Measurements from ENCODE around the gene PROSER2. TPM values are rescaled to one million over a fixed set of nuclear protein-coding genes. Genes with fewer than 3 reads are reported as not detected.

The PROSER2 gene
- total RNA-seq, 2 donors from 2014 or later, result 24.7 to 39.9 TPM

DNA sequence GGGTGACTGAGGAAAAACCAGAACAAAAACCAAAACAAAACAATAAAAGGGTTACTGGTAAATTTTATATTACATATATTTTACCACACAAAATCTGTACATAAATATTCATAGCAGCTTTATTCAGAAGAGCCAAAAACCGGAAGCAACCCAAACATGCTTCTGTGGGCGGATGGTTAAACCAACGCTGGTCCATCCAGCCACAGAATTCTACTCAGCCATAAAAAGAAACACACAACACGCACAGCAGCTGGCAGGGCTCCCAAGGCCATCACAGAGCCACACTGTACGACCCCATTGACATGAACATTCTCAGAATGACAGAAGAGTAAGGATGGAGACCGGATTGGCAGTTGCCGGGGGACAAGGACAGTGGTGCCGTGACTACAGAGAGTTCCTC, 83.6 kb downstream of the PROSER2 start:
- intact Hi-C loops (cut with DNase I), result no loop called here
- no peak overlapping the region for H3K27ac ChIP-seq
- no peaks in the 10 kb centered on the region for H3K36me3 ChIP-seq
- no peak overlapping the region for H3K4me3 ChIP-seq
- no peaks in the 10 kb centered on the region for H3K27me3 ChIP-seq (replicated peaks; ENCODE audit: insufficient read depth)
- no peak for DNase-seq (ENCODE audit: low spot score)
- TF ChIP-seq, protein P1, sequence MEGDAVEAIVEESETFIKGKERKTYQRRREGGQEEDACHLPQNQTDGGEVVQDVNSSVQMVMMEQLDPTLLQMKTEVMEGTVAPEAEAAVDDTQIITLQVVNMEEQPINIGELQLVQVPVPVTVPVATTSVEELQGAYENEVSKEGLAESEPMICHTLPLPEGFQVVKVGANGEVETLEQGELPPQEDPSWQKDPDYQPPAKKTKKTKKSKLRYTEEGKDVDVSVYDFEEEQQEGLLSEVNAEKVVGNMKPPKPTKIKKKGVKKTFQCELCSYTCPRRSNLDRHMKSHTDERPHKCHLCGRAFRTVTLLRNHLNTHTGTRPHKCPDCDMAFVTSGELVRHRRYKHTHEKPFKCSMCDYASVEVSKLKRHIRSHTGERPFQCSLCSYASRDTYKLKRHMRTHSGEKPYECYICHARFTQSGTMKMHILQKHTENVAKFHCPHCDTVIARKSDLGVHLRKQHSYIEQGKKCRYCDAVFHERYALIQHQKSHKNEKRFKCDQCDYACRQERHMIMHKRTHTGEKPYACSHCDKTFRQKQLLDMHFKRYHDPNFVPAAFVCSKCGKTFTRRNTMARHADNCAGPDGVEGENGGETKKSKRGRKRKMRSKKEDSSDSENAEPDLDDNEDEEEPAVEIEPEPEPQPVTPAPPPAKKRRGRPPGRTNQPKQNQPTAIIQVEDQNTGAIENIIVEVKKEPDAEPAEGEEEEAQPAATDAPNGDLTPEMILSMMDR (IDR thresholded peaks at IDR 0.05), result no peak
- TF ChIP-seq POLR2AphosphoS5 (IDR thresholded peaks at IDR 0.05), result no peak
- no peak for TF ChIP-seq POLR2A (IDR thresholded peaks at IDR 0.05)
- WGBS, result 67% methylated on average over 8 of the region's 8 CpGs
- H3K9me3 ChIP-seq, result no peaks in the 10 kb centered on the region
- no peaks in the 10 kb centered on the region for H3K4me1 ChIP-seq (replicated peaks)

DNA sequence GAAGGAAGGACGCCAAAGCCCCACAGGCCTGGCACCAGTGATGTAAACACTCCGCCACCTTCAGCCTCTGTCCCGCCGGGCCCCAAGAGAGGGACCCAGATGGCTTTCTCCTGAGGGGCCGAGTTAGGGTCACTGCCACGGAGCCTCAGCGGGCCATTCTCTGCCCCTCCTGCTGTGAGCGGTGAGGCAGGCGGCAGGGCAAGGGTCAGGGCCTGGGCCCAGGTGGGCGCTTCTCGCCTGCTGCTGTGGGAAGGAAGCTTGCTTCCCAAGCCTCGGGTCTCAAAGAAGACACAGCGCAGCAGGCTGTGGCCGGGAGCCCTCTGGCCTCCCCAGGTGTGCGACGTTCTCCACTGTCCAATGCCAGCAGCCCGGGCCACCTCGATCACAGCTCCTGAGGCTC, 84.8 kb downstream of the PROSER2 start:
- no peak for DNase-seq (ENCODE audit: low spot score)
- Histone ChIP-seq H3K27me3 (replicated peaks; ENCODE audit: insufficient read depth) (no peaks in the 10 kb centered on the region), H3K36me3 (no peaks in the 10 kb centered on the region), H3K4me3 (no peak overlapping the region), H3K4me1 (replicated peaks) (no peaks in the 10 kb centered on the region), H3K9me3 (no peaks in the 10 kb centered on the region), H3K27ac (no peak overlapping the region)
- intact Hi-C loops (cut with DNase I), result no loop called here
- TF ChIP-seq POLR2A (IDR thresholded peaks at IDR 0.05) (no peak), POLR2AphosphoS5 (IDR thresholded peaks at IDR 0.05) (no peak)
- TF ChIP-seq, protein P1 (IDR thresholded peaks at IDR 0.05), result no peak
- WGBS, result 93% methylated on average over 15 of the region's 18 CpGs

DNA sequence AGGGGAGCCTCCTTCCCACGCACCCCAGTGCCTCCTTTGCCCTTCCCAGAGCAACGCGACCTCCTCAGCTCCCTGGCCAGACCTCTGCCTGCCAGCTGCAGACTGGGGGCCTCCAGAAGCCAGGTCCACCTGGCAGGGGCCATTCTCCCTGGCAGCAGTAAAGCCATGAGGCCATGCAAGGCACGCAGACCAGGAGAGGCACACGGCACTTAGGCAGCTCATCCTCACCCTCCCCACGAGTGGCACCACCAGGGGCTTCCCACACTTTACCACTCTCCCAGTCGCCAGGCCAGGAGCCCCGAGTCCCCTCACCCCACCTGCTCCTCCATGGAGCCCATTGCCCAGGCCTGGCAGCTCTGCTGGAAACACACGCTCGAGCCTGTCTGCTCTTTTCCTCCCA, 85.4 kb downstream of the PROSER2 start:
- Histone ChIP-seq H3K4me3 (no peak overlapping the region), H3K4me1 (replicated peaks) (no peaks in the 10 kb centered on the region), H3K36me3 (no peaks in the 10 kb centered on the region), H3K27ac (no peak overlapping the region), H3K27me3 (replicated peaks; ENCODE audit: insufficient read depth) (no peaks in the 10 kb centered on the region), H3K9me3 (no peaks in the 10 kb centered on the region)
- intact Hi-C loops (cut with DNase I), result no loop called here
- no peak for DNase-seq (ENCODE audit: low spot score)
- WGBS, result 87% methylated on average over 10 of the region's 10 CpGs
- no peak for TF ChIP-seq POLR2A (IDR thresholded peaks at IDR 0.05)

DNA sequence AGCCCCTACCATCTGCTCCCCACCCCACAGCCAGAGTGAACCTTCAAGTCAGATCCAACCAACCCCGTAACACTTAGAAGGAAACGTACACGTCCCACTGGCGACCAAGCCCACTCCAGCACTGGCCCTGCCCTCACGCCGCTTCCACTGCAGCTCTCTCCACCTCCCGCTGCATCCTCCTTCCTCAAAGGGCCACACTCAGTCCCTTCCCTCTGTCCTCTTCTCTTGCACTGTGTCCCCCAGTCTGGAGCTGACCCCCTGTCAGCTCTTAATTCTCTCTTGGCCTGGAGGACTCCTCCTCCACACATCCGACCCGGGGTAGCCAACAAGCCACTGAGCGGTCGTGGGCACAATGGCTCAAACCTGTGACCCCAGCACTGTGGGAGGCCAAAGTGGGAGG, 85.8 kb downstream of the PROSER2 start:
- Histone ChIP-seq H3K4me1 (replicated peaks) (no peaks in the 10 kb centered on the region), H3K9me3 (no peaks in the 10 kb centered on the region), H3K27ac (no peak overlapping the region), H3K27me3 (replicated peaks; ENCODE audit: insufficient read depth) (no peaks in the 10 kb centered on the region), H3K36me3 (no peaks in the 10 kb centered on the region), H3K4me3 (no peak overlapping the region)
- intact Hi-C loops (cut with DNase I), result no loop called here
- no peak for TF ChIP-seq POLR2A (IDR thresholded peaks at IDR 0.05)
- TF ChIP-seq POLR2AphosphoS5 (IDR thresholded peaks at IDR 0.05), result no peak
- TF ChIP-seq, protein P1 (IDR thresholded peaks at IDR 0.05), result no peak
- 98% methylated on average over 11 of the region's 11 CpGs for WGBS
- DNase-seq (ENCODE audit: low spot score), result no peak

DNA sequence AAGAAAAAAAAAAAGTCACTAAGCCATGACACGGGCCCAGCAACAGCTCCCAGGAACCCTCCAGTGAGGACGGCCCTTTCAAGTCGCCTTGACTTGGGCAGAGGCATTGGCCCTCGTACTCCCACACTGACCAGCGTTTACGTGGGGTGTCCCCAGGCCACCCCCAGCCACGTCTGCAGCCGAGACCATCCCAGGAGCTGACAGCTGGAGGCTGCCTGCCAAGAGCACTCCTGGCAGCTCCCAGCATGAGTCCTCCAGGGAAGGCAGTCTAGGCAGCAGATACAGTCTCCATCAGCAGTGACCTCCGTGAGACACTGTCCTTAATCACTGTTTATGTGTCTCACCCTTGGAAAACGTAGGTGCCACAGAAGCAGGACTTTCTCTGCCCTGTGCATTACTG, 86.5 kb downstream of the PROSER2 start:
- Histone ChIP-seq H3K4me3 (no peak overlapping the region), H3K4me1 (replicated peaks) (no peaks in the 10 kb centered on the region), H3K9me3 (no peaks in the 10 kb centered on the region), H3K27ac (no peak overlapping the region), H3K36me3 (no peaks in the 10 kb centered on the region), H3K27me3 (replicated peaks; ENCODE audit: insufficient read depth) (no peaks in the 10 kb centered on the region)
- no peak for DNase-seq (ENCODE audit: low spot score)
- intact Hi-C loops (cut with DNase I), result no loop called here
- WGBS, result 50% methylated on average over 10 of the region's 10 CpGs
- TF ChIP-seq, protein P1 (IDR thresholded peaks at IDR 0.05), result no peak
- TF ChIP-seq POLR2AphosphoS5 (IDR thresholded peaks at IDR 0.05), result no peak
- no peak for TF ChIP-seq POLR2A (IDR thresholded peaks at IDR 0.05)
